Measurements from ENCODE around the gene DTWD1. TPM values are rescaled to one million over a fixed set of nuclear protein-coding genes. Genes with fewer than 3 reads are reported as not detected.

The DTWD1 gene
- total and polyA plus RNA-seq, 2 donors (not counting 3 experiments of a cell fraction or from before 2014, with no cell fraction given) = 4.6 to 20.1 TPM

- FAIRE-seq = no peak
- no peaks in the 10 kb centered on the region for H3K9me1 ChIP-seq (replicated peaks; ENCODE audit: control insufficient read depth, extremely low read depth, insufficient read depth, low read length)
- no peak overlapping the region for H3K27ac ChIP-seq (ENCODE audit: insufficient read depth, low read depth, low read length)
- peak; percentile 5 for DNase-seq (ENCODE audit: low read depth, low spot score)
- H3K9me3 ChIP-seq (replicated peaks; ENCODE audit: control insufficient read depth, insufficient read depth, low read length) = no peaks in the 10 kb centered on the region
- intact Hi-C loops (cut with micrococcal nuclease) = loop anchor here (10.0 kb wide), 1 partner anchor 260 kb away; no protein-coding TSS in a partner anchor
- TF ChIP-seq POLR2AphosphoS5 (IDR thresholded peaks at IDR 0.05; ENCODE audit: insufficient read depth, low read depth, low read length) (no peak), MYC (IDR thresholded peaks at IDR 0.05; ENCODE audit: low read depth, low read length) (no peak), JUN (IDR thresholded peaks at IDR 0.05; ENCODE audit: borderline replicate concordance, insufficient read depth, insufficient read length, low read depth) (no peak), POLR2A (IDR thresholded peaks at IDR 0.05; ENCODE audit: low read depth, low read length) (no peak), FOS (IDR thresholded peaks at IDR 0.05; ENCODE audit: borderline replicate concordance, insufficient read depth, low read length) (no peak), MAX (IDR thresholded peaks at IDR 0.05; ENCODE audit: insufficient read depth, insufficient read length) (no peak), GATA2 (IDR thresholded peaks at IDR 0.05; ENCODE audit: insufficient read depth, insufficient read length, low read depth, low read length) (no peak), EZH2 (IDR thresholded peaks at IDR 0.05; ENCODE audit: borderline replicate concordance, low read depth, low read length, severe bottlenecking) (no peak)
- TF ChIP-seq, protein P1, sequence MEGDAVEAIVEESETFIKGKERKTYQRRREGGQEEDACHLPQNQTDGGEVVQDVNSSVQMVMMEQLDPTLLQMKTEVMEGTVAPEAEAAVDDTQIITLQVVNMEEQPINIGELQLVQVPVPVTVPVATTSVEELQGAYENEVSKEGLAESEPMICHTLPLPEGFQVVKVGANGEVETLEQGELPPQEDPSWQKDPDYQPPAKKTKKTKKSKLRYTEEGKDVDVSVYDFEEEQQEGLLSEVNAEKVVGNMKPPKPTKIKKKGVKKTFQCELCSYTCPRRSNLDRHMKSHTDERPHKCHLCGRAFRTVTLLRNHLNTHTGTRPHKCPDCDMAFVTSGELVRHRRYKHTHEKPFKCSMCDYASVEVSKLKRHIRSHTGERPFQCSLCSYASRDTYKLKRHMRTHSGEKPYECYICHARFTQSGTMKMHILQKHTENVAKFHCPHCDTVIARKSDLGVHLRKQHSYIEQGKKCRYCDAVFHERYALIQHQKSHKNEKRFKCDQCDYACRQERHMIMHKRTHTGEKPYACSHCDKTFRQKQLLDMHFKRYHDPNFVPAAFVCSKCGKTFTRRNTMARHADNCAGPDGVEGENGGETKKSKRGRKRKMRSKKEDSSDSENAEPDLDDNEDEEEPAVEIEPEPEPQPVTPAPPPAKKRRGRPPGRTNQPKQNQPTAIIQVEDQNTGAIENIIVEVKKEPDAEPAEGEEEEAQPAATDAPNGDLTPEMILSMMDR (IDR thresholded peaks at IDR 0.05; ENCODE audit: extremely low read depth in 1 of 2, insufficient read depth in 1 of 2, low read depth in 1 of 2, low read length in 2 of 2) = no peak
- no peaks in the 10 kb centered on the region for H3K36me3 ChIP-seq (ENCODE audit: control insufficient read depth in 2 of 2, extremely low read depth in 1 of 2, insufficient read depth in 2 of 2, low read length in 2 of 2)
- no peak overlapping the region for H2AFZ ChIP-seq (ENCODE audit: low read depth, low read length)
- BruUV-seq (replicated peaks) = no TSS peak
- no peaks in the 10 kb centered on the region for H3K4me1 ChIP-seq (ENCODE audit: control insufficient read depth, extremely low read depth, insufficient read depth, low read length)
- H3K79me2 ChIP-seq (ENCODE audit: control insufficient read depth, insufficient read depth, low read length) = no peaks in the 10 kb centered on the region
- dilution Hi-C loops (cut with MboI; ENCODE audit: extremely low pct_ligation_motif_present, low sequenced_read_pairs) = no loop called here
- POLR2A ChIA-PET = no interaction called here
- H3K9ac ChIP-seq (replicated peaks; ENCODE audit: extremely low read depth, insufficient read depth, low read length) = no peak overlapping the region
- H3K27me3 ChIP-seq (ENCODE audit: control insufficient read depth in 2 of 2, insufficient read depth in 2 of 2, low read length in 2 of 2) = peaks cover under 1 to 4% of the 10 kb centered on the region in 2 experiments
- CTCF ChIA-PET = no interaction called here
- H3K4me2 ChIP-seq (ENCODE audit: insufficient read depth, low read length) = no peak overlapping the region
- no peak overlapping the region for H3K4me3 ChIP-seq (replicated peaks in 1 of 3; ENCODE audit: insufficient read depth in 1 of 3, low read depth in 1 of 3, low read length in 3 of 3)
- no peaks in the 10 kb centered on the region for H4K20me1 ChIP-seq (replicated peaks; ENCODE audit: control insufficient read depth, extremely low read depth, insufficient read depth, low read length)
These were observed 54.2 kb downstream of the DTWD1 start for GRCh38 chr15:49675041-49675440.

Measured in endothelial cell of umbilical vein (primary cell).